HepG2 (cell line): Measurements from ENCODE around the gene RBSN. TPM values are rescaled to one million over a fixed set of nuclear protein-coding genes. Genes with fewer than 3 reads are reported as not detected.

Experiments used
- ARID3A ChIP-seq: IDR thresholded peaks from 2 replicates; pipeline ENCODE4 v1.6.1; 2012; ENCODE audit warnings: low read depth, low read length, improper control_type of control experiment
- CBX5 ChIP-seq: sonication (generic); formaldehyde crosslinking; IDR thresholded peaks from 2 replicates; pipeline ENCODE4 v1.4.0; 2020; ENCODE audit warnings: missing genetic modification reagents, borderline replicate concordance
- ELF1 ChIP-seq: sonication (generic); formaldehyde crosslinking; IDR thresholded peaks from 2 replicates; pipeline ENCODE4 v1.4.0; 2020; ENCODE audit warnings: missing genetic modification reagents
- FOXP1 ChIP-seq, 2 experiments: fragments of 450-650 bp in 1 of 2; IDR thresholded peaks; 2 replicates each; pipeline ENCODE4 v1.6.1; 2017 to 2018; ENCODE audit warnings: antibody characterized with exemption in 1 of 2
- HMG20B ChIP-seq: conservative IDR thresholded peaks from 2 replicates; pipeline ENCODE4 v1.6.1; 2016; ENCODE audit warnings: missing genetic modification reagents, missing compliant biosample characterization
- KDM3A ChIP-seq: IDR thresholded peaks from 2 replicates; pipeline ENCODE4 v1.6.1; 2018; ENCODE audit warnings: low read depth, missing compliant biosample characterization
- MTA3 ChIP-seq: sonication (generic); formaldehyde crosslinking; IDR thresholded peaks from 2 replicates; pipeline ENCODE4 v1.4.0; 2020; ENCODE audit warnings: missing genetic modification reagents
- POLR2AphosphoS2 ChIP-seq: IDR thresholded peaks from 2 replicates; pipeline ENCODE4 v1.6.1; 2011; ENCODE audit warnings: low read depth, low read length, improper control_type of control experiment
- RERE ChIP-seq: IDR thresholded peaks from 2 replicates; pipeline ENCODE4 v1.6.1; 2016; ENCODE audit warnings: low read depth, missing genetic modification reagents, missing compliant biosample characterization
- REST ChIP-seq, 2 experiments: IDR thresholded peaks; 2 replicates each; pipeline ENCODE4 v1.6.1; 2011 to 2012; ENCODE audit warnings: low read length in 2 of 2, borderline replicate concordance in 1 of 2, low read depth in 1 of 2, mild to moderate bottlenecking in 1 of 2, moderate library complexity in 1 of 2
- SRSF9 ChIP-seq: fragments of 200-400 bp; formaldehyde crosslinking; IDR thresholded peaks from 2 replicates; pipeline ENCODE4 v1.6.1; 2018; ENCODE audit warnings: borderline replicate concordance, mild to moderate bottlenecking, low read depth, low read length; ENCODE audit not compliant: insufficient read depth, poor library complexity, severe bottlenecking
- ZBTB2 ChIP-seq: sonication (generic); formaldehyde crosslinking; IDR thresholded peaks from 2 replicates; pipeline ENCODE4 v1.8.0; 2022; ENCODE audit warnings: low read depth, missing genetic modification reagents
- ZNF143 ChIP-seq: sonication (generic); formaldehyde crosslinking; IDR thresholded peaks from 2 replicates; pipeline ENCODE4 v1.4.0; 2020; ENCODE audit warnings: missing genetic modification reagents
- ZNF451 ChIP-seq: sonication (generic); formaldehyde crosslinking; IDR thresholded peaks from 2 replicates; pipeline ENCODE4 v1.5.0; 2020; ENCODE audit warnings: mild to moderate bottlenecking, missing genetic modification reagents
- ZNF644 ChIP-seq: IDR thresholded peaks from 2 replicates; pipeline ENCODE4 v1.6.1; 2016; ENCODE audit warnings: low read depth
- polyA plus RNA-seq, 8 experiments: library from polyadenylated mRNA; depleted of rRNA in 3 of 8; stranded (reverse) in 7 of 8; unstranded in 1 of 8; fragments of >200 nt; fragmentation: Illumina TruSeq in 4 of 8; extraction: Trizol in 4 of 8; gene quantifications; 2 replicates each; pipeline versions ENCODE4 v1.2.1 to v1.2.3, GENCODE V29; 2011 to 2016; ENCODE audit warnings: low read depth in 4 of 8, missing spikeins in 1 of 8, mixed read lengths in 1 of 8; ENCODE audit not compliant: insufficient read depth in 1 of 8
- total RNA-seq, 5 experiments: library from RNA; depleted of rRNA; stranded (reverse); fragments of >200 nt; fragmentation: Illumina TruSeq; extraction: Trizol; gene quantifications; 2 replicates each; pipeline ENCODE4 v1.2.3, GENCODE V29; 2016; ENCODE audit warnings: low read depth in 1 of 5

RBSN gene
- total and polyA plus RNA-seq, 2 of the 13 experiments (the other 11 are each of a cell fraction or from before 2014, with no cell fraction given), result 7.9 to 11.8 TPM

GRCh38 chr3:15107075-15107947 lies 8.4 kb upstream of the RBSN start (continued):
- TF ChIP-seq KDM3A (CRISPR knock-in tag) (no peak), HMG20B (CRISPR knock-in tag) (0 out of 2 replicates have a peak, but pooled peaks have one; percentile 13), ELF1 (CRISPR knock-in tag) (0 out of 2 replicates have a peak, but pooled peaks have one; percentile 15), ZNF451 (CRISPR knock-in tag) (no peak), MTA3 (CRISPR knock-in tag) (no peak), POLR2AphosphoS2 (no peak), ARID3A (no peak), ZNF644 (no peak), ZBTB2 (CRISPR knock-in tag) (no peak), SRSF9 (no peak), ZNF143 (CRISPR knock-in tag) (peak; percentile 20; the same call in 1 of the 2 replicates), FOXP1 (IDR thresholded peaks at IDR 0.05) (no peak), FOXP1 (CRISPR knock-in tag; IDR thresholded peaks at IDR 0.05) (peak; percentile 16; the same call in 1 of the 2 replicates), REST (IDR thresholded peaks at IDR 0.05; ENCODE audit: borderline replicate concordance in 1 of 2, low read depth in 1 of 2, low read length in 2 of 2) (no peak; a peak in 1 of 4 replicates), CBX5 (CRISPR knock-in tag) (no peak), RERE (CRISPR knock-in tag) (no peak)
